WERI-Rb-1 (cell line): Measurements from ENCODE around the gene SHB.

Experiments
- DNase-seq: peaks from one replicate; pipeline ENCODE4 v3.0.0-alpha.2; 2020
- H3K27ac ChIP-seq: fragments of 250-450 bp; sonication (Bioruptor Pico); 2 replicates; pipeline ENCODE4 v1.5.1; 2020; ENCODE audit warnings: mild to moderate bottlenecking, moderate library complexity
- H3K27me3 ChIP-seq: fragments of 250-450 bp; sonication (Bioruptor Pico); 2 replicates; pipeline ENCODE4 v1.5.1; 2021; ENCODE audit warnings: mild to moderate bottlenecking, low read depth, moderate library complexity; ENCODE audit not compliant: insufficient read depth, severe bottlenecking
- H3K36me3 ChIP-seq: fragments of 250-450 bp; sonication (Bioruptor Pico); 2 replicates; pipeline ENCODE4 v1.5.1; 2020; ENCODE audit warnings: mild to moderate bottlenecking, moderate library complexity
- H3K4me3 ChIP-seq: 2 replicates; pipeline ENCODE4 v1.5.1; 2011; ENCODE audit warnings: low read depth, mild to moderate bottlenecking, control low read depth, low read length
- H3K9me3 ChIP-seq: fragments of 250-450 bp; sonication (Bioruptor Pico); 2 replicates; pipeline ENCODE4 v1.5.1; 2021; ENCODE audit warnings: mild to moderate bottlenecking, moderate library complexity; ENCODE audit not compliant: severe bottlenecking
- TF ChIP-seq, protein P1 (sequence below): IDR thresholded peaks from 2 replicates; pipeline ENCODE4 v1.5.1; 2011; ENCODE audit warnings: low read depth, mild to moderate bottlenecking, control low read depth, inconsistent platforms, low read length

The SHB gene

GRCh38 chr9:37870081-37870798, 198.8 kb downstream of the SHB start:
- Histone ChIP-seq H3K4me3 (no peak overlapping the region), H3K36me3 (no peaks in the 10 kb centered on the region), H3K9me3 (no peaks in the 10 kb centered on the region), H3K27me3 (no peaks in the 10 kb centered on the region), H3K27ac (no peak overlapping the region)
- TF ChIP-seq, protein P1, sequence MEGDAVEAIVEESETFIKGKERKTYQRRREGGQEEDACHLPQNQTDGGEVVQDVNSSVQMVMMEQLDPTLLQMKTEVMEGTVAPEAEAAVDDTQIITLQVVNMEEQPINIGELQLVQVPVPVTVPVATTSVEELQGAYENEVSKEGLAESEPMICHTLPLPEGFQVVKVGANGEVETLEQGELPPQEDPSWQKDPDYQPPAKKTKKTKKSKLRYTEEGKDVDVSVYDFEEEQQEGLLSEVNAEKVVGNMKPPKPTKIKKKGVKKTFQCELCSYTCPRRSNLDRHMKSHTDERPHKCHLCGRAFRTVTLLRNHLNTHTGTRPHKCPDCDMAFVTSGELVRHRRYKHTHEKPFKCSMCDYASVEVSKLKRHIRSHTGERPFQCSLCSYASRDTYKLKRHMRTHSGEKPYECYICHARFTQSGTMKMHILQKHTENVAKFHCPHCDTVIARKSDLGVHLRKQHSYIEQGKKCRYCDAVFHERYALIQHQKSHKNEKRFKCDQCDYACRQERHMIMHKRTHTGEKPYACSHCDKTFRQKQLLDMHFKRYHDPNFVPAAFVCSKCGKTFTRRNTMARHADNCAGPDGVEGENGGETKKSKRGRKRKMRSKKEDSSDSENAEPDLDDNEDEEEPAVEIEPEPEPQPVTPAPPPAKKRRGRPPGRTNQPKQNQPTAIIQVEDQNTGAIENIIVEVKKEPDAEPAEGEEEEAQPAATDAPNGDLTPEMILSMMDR = no peak
- no peak for DNase-seq
